HG03571 (cell line): Measurements from ENCODE around the gene CD59.
A peak's percentile ranks its signal among the peaks of the same experiment; 100 is the strongest.
"Not testable (repeated sequence)": the region's sequence is repeated elsewhere in the genome, so short reads cannot be mapped to it uniquely, and the experiment has no call there.

Experiments used
- ATAC-seq: cut with Tn5 transposase; IDR thresholded peaks from one replicate; pipeline ENCODE4 v1.9.1; 2021; ENCODE audit not compliant: unreplicated experiment

CD59 gene

GRCh38 chr11:33713856-33714398 is 22.3 kb downstream of the CD59 start:
- ATAC-seq = no peak

DNA sequence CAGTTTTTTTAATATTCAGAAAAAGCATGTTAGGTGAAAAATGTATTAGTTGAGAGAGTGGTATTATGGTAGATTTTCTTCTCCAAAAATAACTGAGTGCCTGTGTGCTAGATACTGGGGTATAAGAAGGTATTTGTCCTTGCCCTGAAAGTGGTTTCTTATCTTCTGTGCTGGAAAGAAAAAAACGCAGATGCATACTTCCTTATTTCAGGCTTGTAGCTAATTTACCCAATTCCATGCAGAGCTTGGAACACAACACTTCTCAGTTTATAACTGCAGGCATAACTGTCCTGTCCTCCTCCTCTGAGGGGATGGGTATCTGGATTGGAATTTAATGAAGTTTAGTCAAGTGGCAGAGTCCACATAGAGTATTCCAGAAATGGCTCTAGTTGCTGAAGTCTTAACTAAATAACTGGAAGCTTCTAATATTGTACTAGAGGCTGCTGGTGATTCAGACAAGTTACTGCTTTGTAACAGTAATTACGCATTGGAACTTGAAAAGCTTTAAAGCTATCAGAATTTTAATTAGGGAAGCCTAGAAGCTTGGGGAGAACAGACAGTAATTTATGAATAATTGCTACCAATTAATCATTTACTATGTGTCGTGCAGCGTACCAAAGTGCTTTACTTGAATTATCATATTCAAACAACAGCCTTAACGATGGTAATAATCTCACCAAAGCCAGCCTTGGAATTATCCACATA is 22.9 kb downstream of the CD59 start:
- no peak for ATAC-seq

GRCh38 chr11:33712436-33712835 is 23.8 kb downstream of the CD59 start:
- no peak for ATAC-seq

DNA sequence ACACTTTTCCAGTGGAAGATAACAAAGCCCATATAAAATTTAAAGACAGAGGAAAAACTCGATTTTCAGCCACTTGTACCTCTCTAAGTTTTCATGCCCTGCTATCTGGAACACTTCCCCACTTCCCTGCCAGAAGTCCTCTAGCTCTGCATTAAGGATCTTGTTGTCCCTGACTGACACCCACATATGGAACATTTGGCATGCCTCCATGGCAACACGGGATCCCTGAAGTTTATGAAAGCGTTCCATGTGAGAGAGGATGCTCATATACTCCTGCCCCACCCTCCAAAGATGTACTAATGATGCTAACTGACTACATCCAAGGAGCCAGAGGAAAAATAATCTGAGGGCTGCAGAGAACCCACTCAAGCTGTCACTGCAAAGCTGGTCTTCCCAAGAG is 26.8 kb downstream of the CD59 start:
- ATAC-seq = no peak

GRCh38 chr11:33708985-33709384 is 27.2 kb downstream of the CD59 start:
- ATAC-seq = no peak

DNA sequence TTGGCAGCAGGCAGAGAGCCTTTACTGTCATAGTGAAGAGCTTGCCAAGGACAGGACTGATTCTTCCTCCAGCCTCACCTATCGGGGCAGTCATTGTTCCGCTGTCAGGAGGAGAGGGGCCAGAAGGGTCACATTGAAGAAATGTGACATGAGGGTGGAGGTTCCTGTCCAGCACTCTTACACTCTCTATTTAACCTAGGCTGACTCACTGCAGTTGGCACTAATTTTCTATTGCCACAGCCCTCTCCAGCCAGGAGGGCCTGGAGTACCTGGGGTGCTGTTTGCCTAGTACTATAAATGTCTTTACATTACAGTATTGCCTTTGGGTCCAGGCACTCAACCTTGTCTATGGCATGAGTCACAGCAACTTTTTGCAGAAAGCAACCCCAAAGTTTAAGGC is 28.4 kb downstream of the CD59 start:
- not testable (repeated sequence) for ATAC-seq

GRCh38 chr11:33706966-33707365 is 29.3 kb downstream of the CD59 start:
- ATAC-seq = no peak

DNA sequence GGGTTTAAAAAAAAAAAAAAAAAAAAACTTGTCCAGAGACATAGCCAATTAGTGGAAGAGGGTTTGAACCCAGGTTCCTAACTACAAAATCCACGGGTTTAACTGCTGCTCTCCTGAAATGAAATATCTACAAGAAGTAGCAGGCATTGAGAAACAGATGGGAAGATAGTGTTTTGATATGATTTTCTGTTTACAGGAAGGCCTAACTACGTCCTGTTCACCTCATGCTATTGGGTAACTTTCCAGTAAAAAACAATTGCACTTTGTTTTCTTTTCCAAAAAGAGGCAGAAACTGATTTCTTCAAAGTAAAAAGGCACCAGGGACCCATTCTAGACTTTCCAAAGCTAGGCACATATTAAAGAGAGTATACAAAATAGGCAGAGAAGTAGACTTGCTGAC is 29.7 kb downstream of the CD59 start:
- ATAC-seq = no peak

DNA sequence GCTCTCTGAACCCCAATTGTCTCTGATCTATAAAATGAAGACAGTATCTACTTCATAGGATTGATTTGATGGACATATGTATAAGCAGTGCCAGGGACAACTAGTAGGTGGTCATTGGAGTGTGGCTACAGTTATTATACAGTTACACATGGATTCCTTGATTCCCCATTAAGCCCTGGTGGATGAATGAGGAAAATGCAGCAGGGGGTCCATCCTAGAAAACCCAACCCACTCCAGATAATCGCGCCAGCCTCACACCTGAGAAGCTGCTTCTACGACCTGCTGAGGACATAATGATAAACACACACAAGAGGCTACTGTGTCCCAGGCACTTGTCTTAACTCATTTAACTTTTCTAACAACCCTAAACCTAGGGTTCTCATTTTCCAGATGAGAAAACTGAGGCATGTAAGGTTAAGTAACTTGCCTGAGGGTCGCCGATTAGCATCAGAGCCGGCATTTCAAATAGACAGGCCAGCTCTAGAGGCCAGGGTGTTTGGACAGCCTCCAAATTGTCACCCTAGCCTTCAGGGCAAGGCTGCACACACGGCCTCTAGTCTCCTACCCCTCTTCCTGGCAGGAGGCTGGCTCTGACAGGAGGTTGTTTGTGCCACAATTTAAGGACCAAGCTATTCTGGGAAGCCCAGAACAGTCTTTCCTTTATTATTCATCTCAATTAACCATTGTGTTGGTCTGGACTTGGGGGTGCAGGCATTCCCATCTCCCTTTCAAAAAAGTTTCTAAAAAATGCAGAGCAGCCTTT is 31.8 kb downstream of the CD59 start:
- no peak for ATAC-seq

- ATAC-seq = no peak
Measured at GRCh38 chr11:33703788-33704187, 32.4 kb downstream of the CD59 start.

DNA sequence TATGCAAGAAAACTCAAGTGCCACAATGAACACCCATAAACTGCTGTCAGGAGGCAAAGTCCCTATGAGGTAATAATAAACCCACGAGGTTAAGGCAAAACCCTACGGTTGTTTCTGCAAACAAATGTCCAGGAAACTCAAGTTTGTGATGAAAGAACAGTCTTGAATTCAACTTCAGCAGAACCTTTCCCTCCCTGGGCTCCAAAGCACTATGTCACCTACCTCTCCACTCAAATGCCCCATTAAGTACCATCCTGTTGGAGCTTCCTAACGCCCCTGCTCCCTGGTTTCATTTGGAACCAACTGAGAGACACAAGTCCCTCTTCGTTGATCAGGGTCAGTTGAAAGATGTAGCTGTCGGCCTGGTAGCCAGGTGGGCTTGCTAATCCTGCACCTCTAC is 33.0 kb downstream of the CD59 start:
- ATAC-seq = no peak

- no peak for ATAC-seq
Measured at GRCh38 chr11:33701302-33702230, 34.7 kb downstream of the CD59 start.

DNA sequence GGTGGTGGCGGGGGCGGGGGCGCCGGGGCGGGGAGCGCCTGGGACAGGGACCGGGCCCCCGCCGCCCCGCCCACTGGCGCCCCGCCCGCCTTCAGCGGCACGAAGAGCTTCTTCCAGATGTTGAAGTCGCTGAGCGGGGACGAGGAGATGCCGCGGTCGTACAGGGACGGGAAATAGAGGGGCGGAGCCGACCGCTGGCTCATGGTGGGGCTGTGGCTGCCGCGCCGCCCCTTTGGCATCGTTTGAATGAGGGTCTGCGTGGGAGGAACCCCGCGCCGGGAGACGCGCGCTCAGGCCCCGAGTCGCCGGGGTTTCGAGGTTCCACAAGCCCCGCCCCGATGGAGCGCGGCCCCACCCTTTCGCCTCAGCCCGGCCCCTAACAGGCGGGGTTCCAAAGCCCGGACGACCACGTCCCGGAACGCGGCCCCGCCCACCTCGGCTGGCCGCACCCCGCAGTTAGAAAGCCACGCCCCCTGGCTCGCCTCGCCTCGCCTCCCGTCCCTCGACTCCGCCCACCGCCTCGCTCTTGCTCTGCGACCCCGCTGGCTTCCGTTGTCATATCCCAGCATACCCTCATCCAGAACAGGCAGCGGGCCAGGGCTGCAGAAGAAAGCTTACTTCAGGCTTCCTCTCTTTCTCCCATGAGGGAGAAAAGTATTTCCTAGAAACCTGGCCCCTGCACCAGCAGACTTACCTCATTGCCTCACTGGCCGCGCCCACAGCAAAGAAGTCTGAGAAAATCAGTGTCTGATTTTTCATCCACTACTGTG is 35.5 kb downstream of the CD59 start, which contains the start of gene C11orf91:
Gene C11orf91, minus strand, starts transcription at position 325 of the 770 bp plus-strand sequence. Its CDS starts 86 bp downstream, at position 239.
- ATAC-seq = peak; percentile 85

GRCh38 chr11:33700063-33700501 is 36.1 kb downstream of the CD59 start:
- ATAC-seq = no peak

DNA sequence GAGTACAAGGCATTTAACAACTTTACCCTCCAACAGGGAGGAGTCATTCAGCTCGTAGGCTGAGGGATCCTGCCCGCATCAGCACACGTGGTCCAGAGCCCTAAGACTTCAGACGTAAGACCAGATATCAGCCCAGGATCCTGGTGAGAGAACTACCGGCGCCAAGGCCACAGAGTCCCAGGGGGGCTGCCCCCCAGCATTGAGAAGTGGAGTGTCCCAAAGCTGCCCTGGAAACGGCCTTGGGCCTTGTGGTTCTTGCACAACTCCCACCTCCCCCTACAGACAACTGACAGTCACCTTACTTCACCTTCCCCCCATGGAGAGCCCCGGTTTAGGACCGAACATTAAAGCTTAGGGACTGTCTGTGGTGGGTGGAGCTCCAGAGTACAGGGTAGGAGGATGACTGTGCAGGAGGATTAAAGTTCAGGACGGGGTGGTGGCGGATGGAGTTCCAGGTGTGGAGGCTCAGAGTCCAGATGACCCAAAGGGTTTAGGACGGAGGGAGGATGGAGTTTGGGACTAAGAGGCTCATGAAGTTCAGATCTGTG is 36.6 kb downstream of the CD59 start:
- ATAC-seq = no peak

- ATAC-seq = no peak
Measured at GRCh38 chr11:33698921-33699320, 37.3 kb downstream of the CD59 start.

- no peak for ATAC-seq
Measured at GRCh38 chr11:33697997-33698396, 38.2 kb downstream of the CD59 start.

- no peak for ATAC-seq
Measured at GRCh38 chr11:33696931-33697638, 39.1 kb downstream of the CD59 start.

- ATAC-seq = no peak
Measured at GRCh38 chr11:33696411-33696810, 39.8 kb downstream of the CD59 start.
